GDM1 (cell line): Measurements from ENCODE around the gene FKBP11.
"Not testable (repeated sequence)": the region's sequence is repeated elsewhere in the genome, so short reads cannot be mapped to it uniquely, and the experiment has no call there.

ENCODE experiments used
- DNase-seq: peaks from one replicate; lab custom pipeline; 2025; lab: John Stamatoyannopoulos, UW

Gene FKBP11

DNA sequence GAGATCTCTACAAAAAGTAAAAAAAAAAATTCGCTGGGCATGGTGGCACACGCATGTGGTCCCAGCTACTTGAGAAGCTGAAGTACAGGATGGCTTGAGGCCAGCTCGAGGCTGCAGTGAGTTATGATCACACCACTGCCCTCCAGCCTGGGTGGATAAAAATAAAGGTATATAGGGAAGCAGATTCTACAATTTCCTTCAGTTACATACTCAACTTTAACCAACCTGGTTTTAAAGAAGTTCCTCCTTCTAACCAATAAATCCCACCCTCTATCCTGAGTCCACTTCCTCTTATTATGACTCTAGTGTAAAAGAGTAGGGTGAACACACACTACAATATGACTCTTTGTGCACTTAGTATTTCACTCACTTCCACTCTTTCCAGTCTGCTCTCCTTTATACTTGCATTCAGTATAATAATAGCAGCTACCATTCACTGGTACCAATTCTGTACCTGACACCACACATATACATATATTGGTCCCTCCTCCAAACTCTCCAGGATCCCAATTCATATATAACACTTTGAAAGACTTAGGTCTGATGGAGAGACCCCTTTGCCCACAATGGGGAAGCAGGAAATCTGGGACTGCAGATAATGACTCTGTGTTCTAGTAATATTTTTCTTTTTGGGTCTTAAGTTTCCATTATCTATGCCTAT is 29.7 kb upstream of the FKBP11 start:
- peak; percentile 61 for DNase-seq

DNA sequence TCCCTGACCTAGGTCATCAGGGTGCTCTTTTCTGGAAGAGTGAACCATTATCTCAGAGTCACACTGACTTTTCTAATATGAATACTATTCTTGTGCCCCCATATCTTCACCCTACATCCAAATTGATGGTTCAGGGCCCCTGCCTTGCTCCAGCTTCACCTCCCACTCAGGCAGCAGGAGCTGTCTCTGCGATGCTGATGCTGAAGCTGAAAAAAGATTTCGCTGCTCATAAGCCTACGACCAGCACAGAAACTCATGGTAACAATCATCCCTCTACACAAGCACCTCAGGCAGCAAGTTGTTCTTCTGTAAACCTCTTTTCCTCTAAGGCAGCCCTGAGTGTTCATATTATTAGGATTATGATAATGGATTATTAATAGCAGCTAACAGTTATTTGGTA is 28.8 kb upstream of the FKBP11 start:
- no peak for DNase-seq

DNA sequence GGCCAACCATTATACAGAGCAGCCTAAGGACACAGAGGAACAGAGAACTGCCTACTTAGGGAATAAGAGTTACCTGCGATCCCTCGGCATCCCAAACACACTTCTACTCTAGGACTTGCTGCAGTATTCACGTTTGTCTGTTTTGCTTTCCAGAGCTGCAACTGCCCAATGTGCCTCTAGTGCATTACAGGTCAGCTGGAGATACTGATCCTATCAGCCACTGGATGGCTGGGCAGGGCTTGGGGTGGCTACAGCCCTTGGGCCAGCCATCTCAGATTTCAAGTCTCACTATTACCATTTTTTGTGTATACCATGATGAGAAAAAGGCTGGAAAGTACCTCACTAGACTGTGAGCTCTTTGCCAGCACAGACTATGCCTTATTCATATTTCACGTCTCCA is 27.4 kb upstream of the FKBP11 start:
- no peak for DNase-seq

- no peak for DNase-seq
Observed at GRCh38 chr12:48947727-48948126, 22.4 kb upstream of the FKBP11 start.

GRCh38 chr12:48946943-48947342 is 21.7 kb upstream of the FKBP11 start:
- DNase-seq = no peak

- no peak for DNase-seq
Observed at GRCh38 chr12:48946205-48946604, 20.9 kb upstream of the FKBP11 start.

- no peak for DNase-seq
Observed at GRCh38 chr12:48943221-48943620, 17.9 kb upstream of the FKBP11 start.

DNA sequence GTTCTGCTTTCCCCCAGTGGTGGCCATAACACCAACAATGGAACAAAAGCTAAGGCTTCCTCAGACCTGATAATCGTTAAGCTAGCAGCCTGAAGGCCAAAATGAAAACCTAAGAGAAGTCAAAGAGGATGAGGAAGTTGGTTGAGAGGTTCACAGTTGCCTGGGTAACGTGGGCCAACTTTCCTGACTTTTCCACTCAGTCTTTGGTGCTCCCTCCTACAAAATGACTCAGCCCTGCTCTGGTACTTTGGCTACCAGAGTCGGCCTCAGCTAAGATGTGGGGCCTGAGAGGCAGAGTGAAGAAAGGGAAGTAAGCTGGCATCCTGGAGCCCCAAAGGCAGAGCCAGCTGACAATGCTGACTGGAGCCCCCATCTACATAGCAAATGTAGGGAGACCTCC is 14.9 kb upstream of the FKBP11 start:
- DNase-seq = peak; percentile 80

- no peak for DNase-seq
Observed at GRCh38 chr12:48938805-48939204, 13.5 kb upstream of the FKBP11 start.

DNA sequence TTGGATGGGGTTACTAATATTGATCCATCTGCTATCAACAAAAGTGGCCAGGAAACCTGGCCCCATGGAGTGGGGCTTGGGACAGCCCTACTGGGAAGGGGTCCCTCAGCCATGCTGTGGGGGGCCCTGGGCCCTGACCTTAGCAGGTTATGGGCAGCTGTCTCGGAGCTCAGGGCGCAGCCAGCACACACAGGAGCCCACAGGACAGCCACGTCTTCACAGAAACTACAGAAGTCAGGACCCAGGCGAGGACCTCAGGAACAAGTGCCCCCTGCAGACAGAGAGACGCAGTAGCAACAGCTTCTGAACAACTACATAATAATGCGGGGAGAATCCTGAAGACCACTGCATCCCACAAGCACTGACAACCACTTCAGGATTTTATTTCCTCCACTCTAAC is 11.9 kb upstream of the FKBP11 start:
- no peak for DNase-seq

DNA sequence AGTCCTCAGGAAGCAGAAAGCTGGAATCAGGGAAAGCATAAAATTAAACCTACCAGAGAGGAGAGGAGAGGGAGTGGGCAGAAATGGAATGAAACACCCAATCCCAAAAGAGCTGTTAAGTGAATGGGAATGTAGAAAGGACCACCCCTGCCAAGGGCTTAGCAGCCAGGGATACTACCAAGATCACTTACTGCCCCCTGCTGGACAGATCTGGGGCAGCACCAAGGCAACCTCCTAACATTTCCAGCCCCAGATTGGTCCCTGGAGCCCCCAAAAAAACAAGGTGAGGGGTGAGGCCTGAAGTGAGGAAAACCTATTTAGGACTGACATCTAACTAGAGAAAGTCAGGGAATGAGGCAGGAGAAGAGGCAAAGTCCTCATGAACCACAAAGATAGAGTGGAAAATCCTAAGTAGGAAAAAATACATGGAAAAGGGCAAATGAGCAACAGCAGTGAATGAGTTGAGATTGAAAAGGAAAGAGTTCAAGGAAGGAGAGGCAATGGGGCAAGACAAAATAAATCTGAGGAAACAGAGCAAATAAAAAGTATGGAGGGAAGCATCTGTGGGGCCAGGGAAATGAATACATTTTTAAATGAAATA is 11.2 kb upstream of the FKBP11 start:
- peak; percentile 40 for DNase-seq

- DNase-seq = no peak
Observed at GRCh38 chr12:48934312-48934706, 9.0 kb upstream of the FKBP11 start.

DNA sequence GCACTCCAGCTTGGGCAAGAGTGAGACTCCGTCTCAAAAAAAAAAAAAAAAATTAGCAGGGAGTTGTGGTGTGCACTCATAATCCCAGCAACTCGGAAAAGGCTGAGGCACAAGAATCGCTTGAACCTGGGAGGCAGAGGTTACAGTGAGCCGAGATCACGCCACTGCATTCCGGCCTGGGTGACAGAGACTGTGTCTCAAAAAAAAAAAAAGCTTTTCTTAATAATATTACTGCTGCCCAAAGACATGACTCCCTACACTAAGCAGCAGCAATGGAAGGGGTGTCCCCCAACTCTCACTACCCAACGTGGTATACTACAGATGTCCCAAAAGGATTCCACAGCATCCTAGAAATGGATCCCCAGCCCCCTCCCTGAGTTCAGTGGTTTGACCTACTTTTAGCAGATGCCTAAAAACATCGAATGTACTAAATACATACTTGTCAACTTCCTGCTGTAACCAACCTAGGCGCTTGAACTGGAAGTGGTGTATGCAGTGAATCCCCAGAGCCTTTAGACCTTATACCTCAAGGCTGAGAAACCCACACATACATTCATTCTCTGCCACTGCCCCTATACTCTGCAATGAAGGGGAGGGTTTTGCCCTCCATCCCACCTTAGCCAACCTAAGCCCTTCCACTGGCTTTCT is 8.5 kb upstream of the FKBP11 start:
- DNase-seq = no peak

DNA sequence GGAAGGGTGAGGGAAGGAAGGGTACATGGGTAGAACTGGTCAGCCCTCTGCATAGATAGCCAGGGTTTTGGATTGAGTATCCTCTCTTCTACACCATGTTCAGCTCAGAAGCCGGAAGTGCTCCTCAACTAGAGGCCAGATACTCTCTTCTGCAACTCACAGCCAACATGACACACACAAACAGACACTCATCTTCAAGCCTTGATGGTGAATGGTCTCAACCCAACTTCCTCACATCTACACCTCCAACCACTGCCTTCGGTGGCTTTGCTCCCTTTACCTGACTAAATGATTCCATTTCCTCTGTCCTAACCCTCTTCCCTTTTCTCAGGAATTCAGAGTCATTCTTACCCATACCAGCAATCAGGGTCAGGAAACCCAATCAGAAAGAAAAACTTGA is 7.6 kb upstream of the FKBP11 start:
- DNase-seq = no peak

DNA sequence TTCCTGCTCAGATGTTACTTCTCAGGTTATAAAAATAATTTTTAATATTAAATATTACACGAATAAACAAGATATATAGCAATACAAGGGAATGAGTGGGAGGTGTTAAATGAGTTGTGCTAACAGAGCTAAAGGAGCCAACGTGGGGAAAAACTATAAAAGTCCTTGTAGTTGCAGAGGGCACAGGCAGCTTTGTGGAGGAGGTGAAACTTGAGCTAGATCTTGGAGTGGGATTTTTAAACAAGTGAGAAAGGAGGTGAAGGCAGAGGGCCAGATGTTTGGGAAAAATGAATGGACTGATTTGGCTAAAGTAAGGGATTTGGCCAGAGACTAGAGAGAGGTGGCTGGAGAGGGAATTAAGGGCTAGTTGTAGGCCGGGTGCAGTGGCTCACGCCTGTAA is 5.2 kb upstream of the FKBP11 start:
- no peak for DNase-seq

DNA sequence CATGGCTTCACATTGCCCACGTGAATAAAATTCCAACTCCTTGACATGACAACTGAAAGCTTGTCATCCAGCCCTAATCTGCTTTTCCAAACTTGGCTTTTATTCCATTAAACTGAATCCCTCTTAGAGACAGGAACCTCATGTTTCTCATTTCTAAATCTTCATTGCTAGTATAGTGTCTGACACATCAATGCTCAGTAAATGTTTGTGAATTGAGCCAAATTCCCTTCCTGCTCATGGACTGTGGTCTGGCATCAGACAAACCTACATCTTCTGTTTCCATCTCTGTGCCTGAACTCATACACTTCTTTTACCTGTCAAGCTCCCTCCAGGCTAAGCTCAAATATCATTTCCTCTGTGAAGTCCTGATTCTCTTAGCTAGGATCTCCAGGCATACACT is 4.3 kb upstream of the FKBP11 start:
- DNase-seq = no peak

DNA sequence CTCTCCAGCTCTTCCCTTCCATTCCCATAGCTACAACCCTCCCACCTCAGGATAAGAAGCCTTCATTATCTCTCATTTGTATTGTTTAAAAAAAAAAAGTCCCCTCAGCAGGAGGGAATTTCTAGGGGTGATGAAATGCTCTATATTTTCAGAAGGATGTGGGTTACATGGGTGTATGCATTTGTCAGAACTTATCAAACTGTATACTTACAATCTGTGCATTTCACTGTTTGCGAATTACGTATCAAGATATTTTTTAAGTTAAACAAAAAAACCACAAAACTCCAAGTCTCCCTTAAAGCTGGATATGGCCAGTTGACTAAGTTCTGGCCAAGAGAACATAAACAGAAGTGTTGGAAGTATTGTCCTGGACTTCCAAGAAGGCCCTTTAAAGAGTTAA is 2.0 kb upstream of the FKBP11 start:
- no peak for DNase-seq

- no peak for DNase-seq
Observed at GRCh38 chr12:48924617-48925303, 532 bp downstream of the FKBP11 start.

GRCh38 chr12:48923117-48923516 is 2.2 kb downstream of the FKBP11 start:
- no peak for DNase-seq

- peak; percentile 20 for DNase-seq
Observed at GRCh38 chr12:48917857-48918537, 7.3 kb downstream of the FKBP11 start.

DNA sequence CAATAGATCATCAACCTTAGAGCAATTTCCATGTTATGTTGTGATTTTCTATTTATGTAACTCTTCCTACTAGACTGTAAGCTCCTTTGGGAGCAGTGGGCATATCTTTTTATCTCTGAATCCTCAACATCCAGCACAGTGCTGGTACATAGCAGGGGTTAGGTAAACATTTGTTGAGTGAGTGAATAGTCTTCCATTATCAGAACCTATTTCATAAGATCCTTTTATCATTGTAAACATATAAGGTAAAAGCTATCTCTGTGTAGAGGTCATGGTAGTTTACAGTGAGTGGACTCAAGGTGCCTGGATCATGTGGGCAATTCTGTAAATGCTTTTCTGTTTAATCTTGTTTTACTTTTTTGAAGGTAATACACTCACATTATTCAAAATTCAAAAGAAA is 15.1 kb downstream of the FKBP11 start:
- no peak for DNase-seq

GRCh38 chr12:48909698-48910097 is 15.6 kb downstream of the FKBP11 start:
- DNase-seq = not testable (repeated sequence)

DNA sequence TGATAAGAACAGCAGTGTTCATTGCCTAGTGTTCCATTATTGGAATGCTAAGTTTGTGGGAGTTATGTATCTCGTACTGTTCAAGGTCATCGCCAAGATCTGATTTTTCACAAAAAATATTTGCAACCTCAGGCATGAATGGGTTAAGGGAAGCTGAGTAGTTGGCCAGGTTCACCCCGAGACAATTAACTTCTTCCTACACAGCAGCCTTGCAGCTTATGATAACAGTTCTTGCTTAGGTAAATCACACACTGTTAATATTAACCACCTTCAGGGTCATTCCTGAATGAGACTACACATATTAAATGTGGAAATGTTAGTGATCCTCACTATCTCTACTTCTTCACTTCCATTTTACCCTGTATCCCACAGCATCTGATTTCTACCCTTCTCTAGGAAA is 18.0 kb downstream of the FKBP11 start:
- no peak for DNase-seq
